ENCODE results near the gene GALNT2.

GALNT2 gene

GRCh38 chr1:230197644-230198567 lies 130.9 kb downstream of the GALNT2 start:
- no peak for ATAC-seq (replicated peaks; ENCODE audit: extremely low read depth, poor library complexity, severe bottlenecking)
- Mint-ChIP-seq H3K27me3 (no peaks in the 10 kb centered on the region), H3K27ac (ENCODE audit: low read depth) (no peak overlapping the region), H3K4me3 (no peak overlapping the region), H3K36me3 (ENCODE audit: insufficient read depth) (no peaks in the 10 kb centered on the region), H3K9me3 (no peaks in the 10 kb centered on the region), H3K4me1 (peaks cover 25% of the 10 kb centered on the region)
- no peak for DNase-seq (ENCODE audit: low spot score in 2 of 2)

- Mint-ChIP-seq H3K27me3 (no peaks in the 10 kb centered on the region), H3K27ac (ENCODE audit: low read depth) (peak overlapping the region; percentile 21), H3K4me3 (no peak overlapping the region), H3K4me1 (peaks cover 21% of the 10 kb centered on the region), H3K36me3 (ENCODE audit: insufficient read depth) (peaks cover 4% of the 10 kb centered on the region), H3K9me3 (no peaks in the 10 kb centered on the region)
- ATAC-seq (replicated peaks; ENCODE audit: extremely low read depth, poor library complexity, severe bottlenecking) (no peak), DNase-seq (ENCODE audit: low spot score in 2 of 2) (no peak)
These were observed 132.0 kb downstream of the GALNT2 start for GRCh38 chr1:230199034-230199433.

- Mint-ChIP-seq H3K36me3 (ENCODE audit: insufficient read depth) (peaks cover 10% of the 10 kb centered on the region), H3K9me3 (no peaks in the 10 kb centered on the region), H3K4me1 (peaks cover 19% of the 10 kb centered on the region), H3K4me3 (no peak overlapping the region), H3K27ac (ENCODE audit: low read depth) (peak overlapping the region; percentile 21), H3K27me3 (no peaks in the 10 kb centered on the region)
- DNase-seq (ENCODE audit: low spot score in 2 of 2) (no peak), ATAC-seq (replicated peaks; ENCODE audit: extremely low read depth, poor library complexity, severe bottlenecking) (no peak)
These were observed 132.5 kb downstream of the GALNT2 start for GRCh38 chr1:230199554-230199953.

- H3K9me3 Mint-ChIP-seq = no peaks in the 10 kb centered on the region
- no peak for DNase-seq (ENCODE audit: low spot score in 2 of 2)
- ATAC-seq (replicated peaks; ENCODE audit: extremely low read depth, poor library complexity, severe bottlenecking) = no peak
- H3K4me3 Mint-ChIP-seq = no peak overlapping the region
- peaks cover 11% of the 10 kb centered on the region for H3K4me1 Mint-ChIP-seq
- peaks cover 13% of the 10 kb centered on the region for H3K36me3 Mint-ChIP-seq (ENCODE audit: insufficient read depth)
- no peak overlapping the region for H3K27ac Mint-ChIP-seq (ENCODE audit: low read depth)
- no peaks in the 10 kb centered on the region for H3K27me3 Mint-ChIP-seq
These were observed 133.2 kb downstream of the GALNT2 start for GRCh38 chr1:230200276-230200675.

GRCh38 chr1:230201445-230201844 lies 134.4 kb downstream of the GALNT2 start:
- no peak for ATAC-seq (replicated peaks; ENCODE audit: extremely low read depth, poor library complexity, severe bottlenecking)
- Mint-ChIP-seq H3K9me3 (no peaks in the 10 kb centered on the region), H3K27me3 (no peaks in the 10 kb centered on the region), H3K36me3 (ENCODE audit: insufficient read depth) (peaks cover 13% of the 10 kb centered on the region), H3K4me3 (no peak overlapping the region), H3K4me1 (peaks cover 7% of the 10 kb centered on the region), H3K27ac (ENCODE audit: low read depth) (no peak overlapping the region)
- no peak for DNase-seq (ENCODE audit: low spot score in 2 of 2)

GRCh38 chr1:230204842-230205241 lies 137.8 kb downstream of the GALNT2 start:
- DNase-seq (ENCODE audit: low spot score in 2 of 2) = no peak
- ATAC-seq (replicated peaks; ENCODE audit: extremely low read depth, poor library complexity, severe bottlenecking) = no peak
- Mint-ChIP-seq H3K4me3 (no peak overlapping the region), H3K9me3 (no peaks in the 10 kb centered on the region), H3K27me3 (no peaks in the 10 kb centered on the region), H3K4me1 (peaks cover 19% of the 10 kb centered on the region), H3K27ac (ENCODE audit: low read depth) (no peak overlapping the region), H3K36me3 (ENCODE audit: insufficient read depth) (peaks cover 19% of the 10 kb centered on the region)

- no peak for DNase-seq (ENCODE audit: low spot score in 2 of 2)
- peaks cover 24% of the 10 kb centered on the region for H3K4me1 Mint-ChIP-seq
- H3K27ac Mint-ChIP-seq (ENCODE audit: low read depth) = no peak overlapping the region
- H3K36me3 Mint-ChIP-seq (ENCODE audit: insufficient read depth) = peaks cover 19% of the 10 kb centered on the region
- H3K9me3 Mint-ChIP-seq = no peaks in the 10 kb centered on the region
- no peak overlapping the region for H3K4me3 Mint-ChIP-seq
- ATAC-seq (replicated peaks; ENCODE audit: extremely low read depth, poor library complexity, severe bottlenecking) = no peak
- no peaks in the 10 kb centered on the region for H3K27me3 Mint-ChIP-seq
These were observed 138.7 kb downstream of the GALNT2 start for GRCh38 chr1:230205719-230206198.

- Mint-ChIP-seq H3K4me3 (no peak overlapping the region), H3K9me3 (no peaks in the 10 kb centered on the region), H3K4me1 (peaks cover 28% of the 10 kb centered on the region), H3K27me3 (no peaks in the 10 kb centered on the region), H3K27ac (ENCODE audit: low read depth) (no peak overlapping the region), H3K36me3 (ENCODE audit: insufficient read depth) (peaks cover 19% of the 10 kb centered on the region)
- DNase-seq (ENCODE audit: low spot score in 2 of 2) = no peak
- ATAC-seq (replicated peaks; ENCODE audit: extremely low read depth, poor library complexity, severe bottlenecking) = no peak
These were observed 139.2 kb downstream of the GALNT2 start for GRCh38 chr1:230206207-230206606.

- DNase-seq (ENCODE audit: low spot score in 2 of 2) (no peak), ATAC-seq (replicated peaks; ENCODE audit: extremely low read depth, poor library complexity, severe bottlenecking) (no peak)
- Mint-ChIP-seq H3K27me3 (no peaks in the 10 kb centered on the region), H3K36me3 (ENCODE audit: insufficient read depth) (peaks cover 19% of the 10 kb centered on the region), H3K4me3 (no peak overlapping the region), H3K9me3 (no peaks in the 10 kb centered on the region), H3K27ac (ENCODE audit: low read depth) (peak overlapping the region; percentile 64), H3K4me1 (peaks cover 32% of the 10 kb centered on the region)
These were observed 139.9 kb downstream of the GALNT2 start for GRCh38 chr1:230206976-230207375.

GRCh38 chr1:230207598-230207997 lies 140.6 kb downstream of the GALNT2 start:
- H3K36me3 Mint-ChIP-seq (ENCODE audit: insufficient read depth) = peaks cover 19% of the 10 kb centered on the region
- no peaks in the 10 kb centered on the region for H3K9me3 Mint-ChIP-seq
- ATAC-seq (replicated peaks; ENCODE audit: extremely low read depth, poor library complexity, severe bottlenecking) (no peak), DNase-seq (ENCODE audit: low spot score in 2 of 2) (no peak)
- H3K4me1 Mint-ChIP-seq = peaks cover 38% of the 10 kb centered on the region
- no peaks in the 10 kb centered on the region for H3K27me3 Mint-ChIP-seq
- H3K4me3 Mint-ChIP-seq = no peak overlapping the region
- peak overlapping the region; percentile 64 for H3K27ac Mint-ChIP-seq (ENCODE audit: low read depth)

- H3K36me3 Mint-ChIP-seq (ENCODE audit: insufficient read depth) = peaks cover 16% of the 10 kb centered on the region
- peak overlapping the region; percentile 14 for H3K4me3 Mint-ChIP-seq
- no peaks in the 10 kb centered on the region for H3K27me3 Mint-ChIP-seq
- H3K4me1 Mint-ChIP-seq = peaks cover 49% of the 10 kb centered on the region
- no peaks in the 10 kb centered on the region for H3K9me3 Mint-ChIP-seq
- peak overlapping the region; percentile 64 for H3K27ac Mint-ChIP-seq (ENCODE audit: low read depth)
- DNase-seq (ENCODE audit: low spot score in 2 of 2) (peak in 1 of 2 donors; percentile 46), ATAC-seq (replicated peaks; ENCODE audit: extremely low read depth, poor library complexity, severe bottlenecking) (peak; percentile 78)
These were observed 141.7 kb downstream of the GALNT2 start for GRCh38 chr1:230208619-230209261.

GRCh38 chr1:230210326-230210980 lies 143.4 kb downstream of the GALNT2 start:
- no peaks in the 10 kb centered on the region for H3K9me3 Mint-ChIP-seq
- no peak overlapping the region for H3K4me3 Mint-ChIP-seq
- no peak for ATAC-seq (replicated peaks; ENCODE audit: extremely low read depth, poor library complexity, severe bottlenecking)
- DNase-seq (ENCODE audit: low spot score in 2 of 2) = no peak
- no peaks in the 10 kb centered on the region for H3K27me3 Mint-ChIP-seq
- H3K4me1 Mint-ChIP-seq = peaks cover 60% of the 10 kb centered on the region
- H3K27ac Mint-ChIP-seq (ENCODE audit: low read depth) = peak overlapping the region; percentile 75
- peaks cover 8% of the 10 kb centered on the region for H3K36me3 Mint-ChIP-seq (ENCODE audit: insufficient read depth)

Measured in central memory CD8-positive, alpha-beta T cell (primary cell).